HG03432 (cell line): Measurements from ENCODE around the gene NAA10.
"Not testable (repeated sequence)": the region's sequence is repeated elsewhere in the genome, so short reads cannot be mapped to it uniquely, and the experiment has no call there.

Source experiments
- ATAC-seq: cut with Tn5 transposase; IDR thresholded peaks from one replicate; pipeline ENCODE4 v1.9.1; 2021; ENCODE audit warnings: mild to moderate bottlenecking, moderate library complexity; ENCODE audit not compliant: unreplicated experiment

NAA10 gene

GRCh38 chrX:153934762-153935325 is at the start of gene NAA10:
Gene NAA10, minus strand, starts transcription at chrX:153935037. Its CDS starts 133 bp downstream, at chrX:153934904.
- ATAC-seq, result peak; percentile 91

DNA sequence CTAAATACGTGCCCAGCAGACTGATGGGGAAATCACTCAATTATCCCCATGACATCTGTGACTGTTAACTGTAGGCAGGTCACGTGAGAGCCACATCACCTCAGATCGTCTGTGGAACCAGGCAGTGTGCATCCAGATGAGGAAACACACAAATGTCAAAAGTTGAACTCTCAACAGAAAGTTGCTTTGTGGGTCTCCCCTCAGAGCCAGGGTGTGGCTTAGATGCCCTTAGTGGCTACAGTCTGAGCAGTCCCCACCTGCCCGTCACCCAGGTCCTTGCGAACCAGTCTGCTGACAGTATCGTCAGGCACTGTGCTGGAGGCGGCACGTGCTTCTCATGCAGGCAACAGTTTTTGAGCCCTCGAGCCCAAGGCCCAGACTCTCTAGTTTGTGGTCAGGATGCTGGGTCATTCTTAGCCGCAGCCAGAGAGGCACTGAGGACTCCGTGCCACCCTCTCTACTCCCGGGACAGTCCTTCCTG is 48.5 kb upstream of the NAA10 start:
- no peak for ATAC-seq

- ATAC-seq, result no peak
These were observed 47.1 kb upstream of the NAA10 start for GRCh38 chrX:153981771-153982533.

DNA sequence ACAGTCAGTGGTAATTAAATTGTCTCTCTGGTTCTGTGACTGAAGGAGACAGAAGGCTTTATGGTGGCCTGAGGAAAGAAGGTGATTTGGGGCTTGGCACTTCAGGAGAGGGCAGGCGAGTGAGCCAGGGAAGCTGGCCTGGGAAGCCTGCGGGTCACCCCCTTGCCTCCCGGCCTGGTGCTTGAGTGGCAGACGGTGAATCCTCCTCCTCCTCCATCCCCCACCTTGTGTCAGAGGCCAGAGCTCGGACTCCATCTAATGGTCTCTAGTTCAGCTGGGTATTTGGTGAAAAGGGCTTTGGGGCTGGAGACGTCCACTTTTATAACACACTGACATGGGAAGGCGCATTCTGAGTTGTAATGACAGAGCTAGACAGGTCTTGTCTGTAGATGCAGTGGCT is 46.4 kb upstream of the NAA10 start:
- ATAC-seq, result no peak

GRCh38 chrX:153980394-153980793 is 45.6 kb upstream of the NAA10 start:
- not testable (repeated sequence) for ATAC-seq

DNA sequence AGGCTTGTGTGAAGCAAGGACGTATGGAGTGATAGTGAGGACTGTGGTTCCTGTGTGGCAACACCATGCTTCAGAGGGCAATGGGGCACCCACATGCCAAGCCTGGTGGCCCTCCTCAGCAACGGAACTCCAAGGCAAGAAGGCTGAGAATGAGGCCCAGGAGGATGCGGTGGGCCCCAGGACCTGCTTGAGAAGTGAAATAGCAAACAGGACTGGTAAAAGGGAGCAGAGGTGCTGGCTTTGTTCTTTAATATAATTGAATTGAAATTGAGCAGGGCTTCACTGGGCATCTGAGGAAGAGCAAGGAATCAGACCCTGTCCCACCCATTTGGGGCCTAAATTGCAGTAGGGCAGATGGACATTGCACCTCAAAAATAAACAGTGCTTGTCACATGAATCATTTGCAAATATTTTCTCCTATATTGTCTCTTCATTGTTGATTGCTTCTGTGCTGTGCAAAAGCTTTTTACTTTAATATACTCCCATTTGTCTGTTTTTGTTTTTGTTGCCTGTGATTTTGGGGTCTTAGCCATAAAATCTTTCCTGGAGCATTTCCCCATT is 40.0 kb upstream of the NAA10 start:
- no peak for ATAC-seq

- ATAC-seq, result no peak
These were observed 39.3 kb upstream of the NAA10 start for GRCh38 chrX:153974003-153974725.

DNA sequence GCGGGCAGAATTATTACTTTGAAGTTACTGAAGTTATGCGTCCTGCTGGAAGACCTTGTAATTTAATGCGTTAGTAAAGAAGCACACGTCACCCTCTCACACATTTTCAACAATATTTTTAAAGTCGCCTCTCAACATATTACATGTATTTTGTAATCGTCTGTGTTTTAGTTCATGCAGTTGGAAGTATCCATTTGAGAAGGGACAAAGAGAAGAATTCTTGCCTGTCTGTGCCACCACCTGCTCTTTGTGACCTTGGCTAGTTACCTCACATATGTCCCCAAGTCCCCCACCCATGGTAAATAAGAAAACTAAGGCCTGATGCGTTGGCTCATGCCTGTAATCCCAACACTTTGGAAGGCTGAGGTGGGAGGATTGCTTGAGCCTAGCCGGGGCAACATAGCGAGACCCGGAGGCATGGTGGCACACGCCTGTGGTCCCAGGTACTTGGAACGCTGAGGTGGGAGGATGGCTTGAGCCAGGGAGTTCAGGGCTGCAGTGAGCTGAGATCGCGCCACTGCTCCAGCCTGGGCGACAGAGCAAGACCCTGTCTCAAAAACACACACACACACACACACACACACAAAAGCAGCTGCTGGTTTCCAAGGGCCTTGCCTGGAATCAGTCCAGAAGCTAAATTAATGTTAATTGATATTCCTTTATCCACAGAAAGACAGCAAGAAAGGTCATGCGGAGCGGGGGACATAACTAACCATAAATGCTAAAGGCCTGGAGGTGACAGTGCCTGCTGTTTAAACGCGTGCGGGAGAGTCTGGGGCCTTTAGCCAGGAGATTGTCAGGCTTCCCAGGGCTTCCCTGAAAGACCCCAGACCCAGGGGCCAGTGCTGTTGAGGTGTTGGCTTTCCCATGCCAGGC is 38.5 kb upstream of the NAA10 start:
- no peak for ATAC-seq

DNA sequence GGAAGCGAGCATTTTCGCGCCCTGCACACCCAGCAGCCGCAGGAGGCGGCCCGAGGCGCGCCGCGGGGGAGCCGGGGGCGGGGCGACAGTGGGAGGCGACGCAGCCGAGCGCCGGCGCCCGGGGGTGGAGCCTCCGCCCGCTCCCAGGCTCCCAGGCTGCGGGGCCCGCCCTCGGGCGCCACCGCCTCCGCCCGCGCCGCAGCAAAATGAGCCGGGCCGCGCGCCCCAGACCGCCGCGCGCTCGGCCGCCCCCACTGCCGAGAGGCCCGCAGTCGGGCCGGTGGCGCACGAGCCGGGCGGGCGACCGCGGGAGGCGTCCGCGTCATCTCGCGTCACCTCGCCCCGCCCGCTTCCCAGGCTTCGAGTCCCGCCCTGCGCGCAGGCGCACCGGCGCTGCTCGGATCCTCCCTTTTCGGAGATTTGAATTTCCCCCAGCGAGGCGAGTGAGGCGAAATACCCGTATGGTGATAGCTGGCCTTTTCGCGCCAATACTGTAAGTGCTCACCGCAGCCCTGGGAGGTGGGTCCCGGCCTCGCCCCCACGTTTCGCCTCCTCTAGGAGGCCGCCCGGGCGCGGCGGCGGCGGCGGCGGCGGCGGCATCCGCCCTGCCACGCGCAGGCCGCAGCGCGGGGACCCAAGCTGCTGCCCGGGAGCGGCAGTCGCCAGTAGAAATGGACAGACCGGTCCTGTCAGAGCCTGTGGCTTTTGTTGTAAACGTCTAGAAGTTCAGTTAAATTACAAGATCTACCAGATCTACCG is 37.7 kb upstream of the NAA10 start, which contains the start of gene TMEM187:
TMEM187 (plus strand) TSS at position 387 of the 759 bp plus-strand sequence. CDS start 9,309 bp downstream, outside the sequence.
- ATAC-seq, result peak; percentile 54

- ATAC-seq, result peak; percentile 43
These were observed 36.9 kb upstream of the NAA10 start, which contains the start of gene HCFC1 for GRCh38 chrX:153971450-153972367. Gene HCFC1, minus strand, starts transcription at chrX:153971818. Its CDS starts 978 bp downstream, at chrX:153970840.

GRCh38 chrX:153971124-153971449 is 36.2 kb upstream of the NAA10 start:
- peak; percentile 39 for ATAC-seq

- no peak for ATAC-seq
These were observed 35.7 kb upstream of the NAA10 start for GRCh38 chrX:153970357-153971123.

DNA sequence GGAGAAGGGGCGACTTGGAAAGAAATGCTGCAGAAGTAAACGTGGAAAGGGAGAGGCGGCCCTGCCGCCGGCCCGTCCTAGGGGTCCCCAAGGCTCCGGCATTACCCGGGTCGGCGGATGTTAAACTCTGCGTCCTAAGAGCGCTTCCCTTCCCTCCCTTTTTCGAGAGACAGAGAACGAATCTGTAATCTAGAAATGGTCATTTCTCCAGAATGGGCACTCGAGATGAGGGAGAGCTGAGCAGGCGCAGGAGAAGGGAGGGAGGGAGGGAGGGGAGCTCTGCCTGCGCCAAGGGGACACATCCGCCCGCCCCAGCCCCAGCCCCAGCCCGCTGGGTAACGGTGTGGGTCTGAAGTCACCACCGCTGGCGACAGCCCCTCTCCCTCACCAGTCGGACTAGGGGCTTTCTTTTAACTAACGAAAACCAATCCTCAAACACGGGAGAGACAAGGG is 35.1 kb upstream of the NAA10 start:
- ATAC-seq, result no peak

DNA sequence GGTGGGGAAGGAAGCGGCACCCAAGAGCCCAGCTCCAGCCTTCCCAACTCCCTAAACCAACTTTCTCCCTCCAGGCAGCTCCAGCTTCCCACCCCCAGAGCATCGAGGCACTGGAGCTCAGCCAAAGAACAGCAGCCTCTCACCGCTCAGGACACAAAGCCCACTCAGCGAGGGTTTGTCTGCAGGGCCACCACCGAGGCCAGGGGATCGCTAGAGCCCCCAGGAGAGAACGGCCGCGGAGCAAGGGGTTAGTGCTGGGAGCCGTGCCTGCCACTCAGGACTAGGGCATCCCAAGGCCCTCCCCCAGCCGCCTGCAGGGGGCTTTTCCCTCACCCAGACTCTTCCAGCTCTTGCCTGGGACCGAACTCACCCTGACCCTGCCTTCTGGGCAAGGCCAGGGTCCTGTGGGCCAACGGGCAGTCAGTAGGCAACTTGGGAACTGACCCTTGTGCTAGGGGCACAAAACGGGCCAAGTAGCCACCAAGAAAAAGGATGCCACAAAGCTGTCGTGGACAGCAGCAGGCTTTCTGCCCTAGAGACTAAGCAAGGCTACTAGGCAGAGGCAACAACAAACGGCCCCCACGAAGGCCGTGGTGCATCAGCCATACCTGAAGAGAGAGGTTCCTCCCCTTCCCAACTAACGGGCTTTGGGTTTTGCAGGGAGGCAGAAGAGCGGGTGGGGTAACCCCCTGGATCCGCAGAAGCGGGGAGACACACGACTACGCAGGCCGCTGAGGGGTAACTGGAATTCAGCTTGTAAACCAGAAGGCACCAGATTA is 34.5 kb upstream of the NAA10 start:
- no peak for ATAC-seq

- ATAC-seq, result no peak
These were observed 33.9 kb upstream of the NAA10 start for GRCh38 chrX:153968754-153969124.

DNA sequence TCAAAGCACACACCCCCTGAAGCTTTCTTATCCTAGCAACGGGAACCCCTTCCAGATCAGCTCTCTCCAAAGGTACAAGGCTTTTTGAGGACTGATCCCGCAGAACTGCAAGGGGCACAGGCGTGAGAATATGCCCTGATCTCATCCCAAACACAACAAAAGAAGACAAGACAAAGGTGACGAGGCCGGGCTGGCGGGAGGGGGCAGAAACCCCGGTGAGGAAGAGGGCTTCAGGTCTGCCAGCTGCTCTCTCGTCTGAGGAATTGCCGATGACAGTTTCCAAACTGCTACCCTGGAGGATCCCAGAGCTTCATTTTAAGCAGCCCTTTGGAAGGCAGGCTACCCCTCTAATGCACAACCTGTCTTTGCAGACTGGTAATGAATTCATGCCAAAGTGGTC is 33.4 kb upstream of the NAA10 start:
- ATAC-seq, result no peak
